ENCODE data around the gene ESYT3. TPM values are rescaled to one million over a fixed set of nuclear protein-coding genes. Genes with fewer than 3 reads are reported as not detected.

Gene ESYT3
- total and polyA plus RNA-seq, 9 of the 15 experiments (the other 6 are each of a cell fraction or from before 2014, with no cell fraction given) = not detected

DNA sequence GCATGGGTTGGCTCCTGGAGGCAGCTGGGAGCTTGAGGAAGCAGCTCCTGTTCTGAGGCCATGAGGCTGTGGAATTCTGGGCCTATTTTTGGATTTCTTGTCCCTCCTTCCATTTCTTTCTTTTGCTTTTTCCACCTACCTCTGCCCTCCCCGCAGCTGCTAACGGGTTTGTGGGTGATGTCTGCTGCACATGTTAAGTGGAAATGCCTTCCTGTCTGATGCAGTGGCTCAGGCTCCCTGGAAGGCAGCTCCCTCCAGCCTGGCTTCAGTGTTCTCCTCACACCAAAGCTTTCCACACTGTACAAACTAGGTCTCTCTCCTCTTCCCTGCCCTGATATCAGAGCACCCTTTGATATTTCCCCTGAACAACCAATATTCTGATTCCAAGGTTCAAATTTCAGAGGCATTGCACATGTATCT lies 33.8 kb upstream of the ESYT3 start (continued):
- TF ChIP-seq MYC (IDR thresholded peaks at IDR 0.05; ENCODE audit: low read depth, low read length) = no peak
- no peak for TF ChIP-seq MYC (CRISPR knock-in tag; IDR thresholded peaks at IDR 0.05; ENCODE audit: borderline replicate concordance, low read depth)
- no peak for TF ChIP-seq ZNF780A (CRISPR knock-in tag; IDR thresholded peaks at IDR 0.05)
- TF ChIP-seq CBX2 (IDR thresholded peaks at IDR 0.05; ENCODE audit: insufficient read depth, low read length, poor library complexity, severe bottlenecking) = no peak
- TF ChIP-seq, protein P1, sequence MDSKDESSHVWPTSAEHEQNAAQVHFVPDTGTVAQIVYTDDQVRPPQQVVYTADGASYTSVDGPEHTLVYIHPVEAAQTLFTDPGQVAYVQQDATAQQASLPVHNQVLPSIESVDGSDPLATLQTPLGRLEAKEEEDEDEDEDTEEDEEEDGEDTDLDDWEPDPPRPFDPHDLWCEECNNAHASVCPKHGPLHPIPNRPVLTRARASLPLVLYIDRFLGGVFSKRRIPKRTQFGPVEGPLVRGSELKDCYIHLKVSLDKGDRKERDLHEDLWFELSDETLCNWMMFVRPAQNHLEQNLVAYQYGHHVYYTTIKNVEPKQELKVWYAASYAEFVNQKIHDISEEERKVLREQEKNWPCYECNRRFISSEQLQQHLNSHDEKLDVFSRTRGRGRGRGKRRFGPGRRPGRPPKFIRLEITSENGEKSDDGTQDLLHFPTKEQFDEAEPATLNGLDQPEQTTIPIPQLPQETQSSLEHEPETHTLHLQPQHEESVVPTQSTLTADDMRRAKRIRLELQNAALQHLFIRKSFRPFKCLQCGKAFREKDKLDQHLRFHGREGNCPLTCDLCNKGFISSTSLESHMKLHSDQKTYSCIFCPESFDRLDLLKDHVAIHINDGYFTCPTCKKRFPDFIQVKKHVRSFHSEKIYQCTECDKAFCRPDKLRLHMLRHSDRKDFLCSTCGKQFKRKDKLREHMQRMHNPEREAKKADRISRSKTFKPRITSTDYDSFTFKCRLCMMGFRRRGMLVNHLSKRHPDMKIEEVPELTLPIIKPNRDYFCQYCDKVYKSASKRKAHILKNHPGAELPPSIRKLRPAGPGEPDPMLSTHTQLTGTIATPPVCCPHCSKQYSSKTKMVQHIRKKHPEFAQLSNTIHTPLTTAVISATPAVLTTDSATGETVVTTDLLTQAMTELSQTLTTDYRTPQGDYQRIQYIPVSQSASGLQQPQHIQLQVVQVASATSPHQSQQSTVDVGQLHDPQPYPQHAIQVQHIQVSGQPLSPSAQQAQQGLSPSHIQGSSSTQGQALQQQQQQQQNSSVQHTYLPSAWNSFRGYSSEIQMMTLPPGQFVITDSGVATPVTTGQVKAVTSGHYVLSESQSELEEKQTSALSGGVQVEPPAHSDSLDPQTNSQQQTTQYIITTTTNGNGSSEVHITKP (IDR thresholded peaks at IDR 0.05; ENCODE audit: partially characterized antibody) = no peak

DNA sequence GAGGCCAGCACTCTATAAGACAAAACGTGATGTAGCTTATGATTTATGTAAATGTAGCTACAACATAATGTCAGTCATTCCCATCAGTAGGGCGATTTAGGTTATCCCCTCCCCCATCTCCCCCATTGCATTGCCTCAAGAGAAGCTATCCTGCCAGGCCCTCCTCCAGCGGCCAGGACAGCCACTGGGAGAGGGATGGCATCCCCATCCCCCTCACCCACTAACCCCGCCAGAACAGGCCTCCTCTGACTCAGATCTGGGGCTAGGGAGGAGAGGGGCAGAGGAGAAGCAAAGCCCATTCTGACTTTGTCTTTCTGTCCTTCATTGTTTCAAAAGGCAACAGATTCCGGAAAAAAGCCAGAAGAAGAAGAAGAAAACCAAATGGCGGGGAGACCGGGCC lies 32.6 kb upstream of the ESYT3 start:
- Histone ChIP-seq H3K79me2 (ENCODE audit: control insufficient read depth, insufficient read depth, low read length) (no peaks in the 10 kb centered on the region), H3K9ac (ENCODE audit: insufficient read depth in 1 of 2, low read depth in 2 of 2, low read length in 2 of 2) (no peak overlapping the region), H4K20me1 (replicated peaks; ENCODE audit: control insufficient read depth, insufficient read depth, low read length) (no peaks in the 10 kb centered on the region), H3K9me3 (replicated peaks; ENCODE audit: control insufficient read depth, insufficient read depth, low read depth, low read length) (no peaks in the 10 kb centered on the region), H3K27ac (ENCODE audit: extremely low read depth, low read depth, low read length) (no peak overlapping the region), H3K9me1 (ENCODE audit: control insufficient read depth, insufficient read depth, low read length) (no peaks in the 10 kb centered on the region), H3K4me2 (ENCODE audit: insufficient read depth, low read length) (no peak overlapping the region), H3K27me3 (ENCODE audit: control insufficient read depth in 2 of 2, insufficient read depth in 2 of 2, low read length in 2 of 2) (peaks cover 0 to 22% of the 10 kb centered on the region in 2 experiments; a peak in 2 of 5 replicates), H2AFZ (ENCODE audit: low read depth, low read length) (no peak overlapping the region), H3K4me3 (no peak overlapping the region), H3K4me1 (replicated peaks in 1 of 2; ENCODE audit: control insufficient read depth in 2 of 2, insufficient read depth in 2 of 2, low read length in 2 of 2) (no peaks in the 10 kb centered on the region), H3K36me3 (ENCODE audit: control insufficient read depth, insufficient read depth, low read length) (no peaks in the 10 kb centered on the region)
- 34% methylated on average over 3 of the region's 7 CpGs for WGBS (ENCODE audit: insufficient coverage, low coverage, missing lambda C conversion rate)
- BruUV-seq (replicated peaks) = no TSS peak
- in situ Hi-C loops (cut with MboI) (no loop called here), intact Hi-C loops (cut with micrococcal nuclease) (no loop called here)
- ChIA-PET POLR2A (interaction anchor here (0.6 kb wide), 1 partner anchor 205 kb away, joined by 5 read pairs; no protein-coding TSS in a partner anchor), CTCF (ENCODE audit: low intra/inter-chr PET ratio) (no interaction called here)
- no peak for FAIRE-seq
- DNase-seq (ENCODE audit: extremely low read depth in 1 of 4, low spot score in 3 of 4) = no peak
- no peak for ATAC-seq
- TF ChIP-seq, protein P2, sequence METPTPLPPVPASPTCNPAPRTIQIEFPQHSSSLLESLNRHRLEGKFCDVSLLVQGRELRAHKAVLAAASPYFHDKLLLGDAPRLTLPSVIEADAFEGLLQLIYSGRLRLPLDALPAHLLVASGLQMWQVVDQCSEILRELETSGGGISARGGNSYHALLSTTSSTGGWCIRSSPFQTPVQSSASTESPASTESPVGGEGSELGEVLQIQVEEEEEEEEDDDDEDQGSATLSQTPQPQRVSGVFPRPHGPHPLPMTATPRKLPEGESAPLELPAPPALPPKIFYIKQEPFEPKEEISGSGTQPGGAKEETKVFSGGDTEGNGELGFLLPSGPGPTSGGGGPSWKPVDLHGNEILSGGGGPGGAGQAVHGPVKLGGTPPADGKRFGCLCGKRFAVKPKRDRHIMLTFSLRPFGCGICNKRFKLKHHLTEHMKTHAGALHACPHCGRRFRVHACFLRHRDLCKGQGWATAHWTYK (CRISPR knock-in tag; IDR thresholded peaks at IDR 0.05) = no peak
- TF ChIP-seq NFE2L1 (tag; IDR thresholded peaks at IDR 0.05; ENCODE audit: borderline replicate concordance, low read depth) = no peak
- TF ChIP-seq SNIP1 (IDR thresholded peaks at IDR 0.05; ENCODE audit: low read depth) = no peak

Data from K562 (cell line).